Measurements from ENCODE around the gene RBMS3. TPM values are rescaled to one million over a fixed set of nuclear protein-coding genes. Genes with fewer than 3 reads are reported as not detected.

RBMS3 gene
- total RNA-seq, 1 experiment from 2014 or later = 5.9 TPM

GRCh38 chr3:29639578-29640290 is 358.9 kb downstream of the RBMS3 start:
- DNase-seq (ENCODE audit: low spot score) = no peak
- ChIA-PET CTCF (no interaction called here), POLR2A (ENCODE audit: low non-redundant PET) (no interaction called here)
- Histone ChIP-seq H3K4me1 (ENCODE audit: insufficient read depth, low read length, poor library complexity, severe bottlenecking) (peaks cover 47% of the 10 kb centered on the region), H3K9me3 (ENCODE audit: low read depth, low read length, poor library complexity, severe bottlenecking) (peaks cover 10% of the 10 kb centered on the region), H3K27me3 (replicated peaks; ENCODE audit: insufficient read depth, low read depth, low read length, poor library complexity) (peaks cover 12% of the 10 kb centered on the region), H3K27ac (ENCODE audit: low read depth, low read length, poor library complexity, severe bottlenecking) (no peak overlapping the region), H3K4me3 (ENCODE audit: low read depth, low read length, poor library complexity, severe bottlenecking) (no peak overlapping the region), H3K36me3 (ENCODE audit: insufficient read depth, low read length, poor library complexity, severe bottlenecking) (no peaks in the 10 kb centered on the region)
- no TSS peak for BruUV-seq (replicated peaks)
- TF ChIP-seq, protein P1, sequence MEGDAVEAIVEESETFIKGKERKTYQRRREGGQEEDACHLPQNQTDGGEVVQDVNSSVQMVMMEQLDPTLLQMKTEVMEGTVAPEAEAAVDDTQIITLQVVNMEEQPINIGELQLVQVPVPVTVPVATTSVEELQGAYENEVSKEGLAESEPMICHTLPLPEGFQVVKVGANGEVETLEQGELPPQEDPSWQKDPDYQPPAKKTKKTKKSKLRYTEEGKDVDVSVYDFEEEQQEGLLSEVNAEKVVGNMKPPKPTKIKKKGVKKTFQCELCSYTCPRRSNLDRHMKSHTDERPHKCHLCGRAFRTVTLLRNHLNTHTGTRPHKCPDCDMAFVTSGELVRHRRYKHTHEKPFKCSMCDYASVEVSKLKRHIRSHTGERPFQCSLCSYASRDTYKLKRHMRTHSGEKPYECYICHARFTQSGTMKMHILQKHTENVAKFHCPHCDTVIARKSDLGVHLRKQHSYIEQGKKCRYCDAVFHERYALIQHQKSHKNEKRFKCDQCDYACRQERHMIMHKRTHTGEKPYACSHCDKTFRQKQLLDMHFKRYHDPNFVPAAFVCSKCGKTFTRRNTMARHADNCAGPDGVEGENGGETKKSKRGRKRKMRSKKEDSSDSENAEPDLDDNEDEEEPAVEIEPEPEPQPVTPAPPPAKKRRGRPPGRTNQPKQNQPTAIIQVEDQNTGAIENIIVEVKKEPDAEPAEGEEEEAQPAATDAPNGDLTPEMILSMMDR (conservative IDR thresholded peaks at IDR 0.05; ENCODE audit: low read depth, low read length) = no peak
- intact Hi-C loops (cut with micrococcal nuclease; ENCODE audit: unreplicated experiment) = loop anchor here (5.0 kb wide), 2 partner anchors 82 to 357 kb away; partner anchors contain the start of gene RBMS3

DNA sequence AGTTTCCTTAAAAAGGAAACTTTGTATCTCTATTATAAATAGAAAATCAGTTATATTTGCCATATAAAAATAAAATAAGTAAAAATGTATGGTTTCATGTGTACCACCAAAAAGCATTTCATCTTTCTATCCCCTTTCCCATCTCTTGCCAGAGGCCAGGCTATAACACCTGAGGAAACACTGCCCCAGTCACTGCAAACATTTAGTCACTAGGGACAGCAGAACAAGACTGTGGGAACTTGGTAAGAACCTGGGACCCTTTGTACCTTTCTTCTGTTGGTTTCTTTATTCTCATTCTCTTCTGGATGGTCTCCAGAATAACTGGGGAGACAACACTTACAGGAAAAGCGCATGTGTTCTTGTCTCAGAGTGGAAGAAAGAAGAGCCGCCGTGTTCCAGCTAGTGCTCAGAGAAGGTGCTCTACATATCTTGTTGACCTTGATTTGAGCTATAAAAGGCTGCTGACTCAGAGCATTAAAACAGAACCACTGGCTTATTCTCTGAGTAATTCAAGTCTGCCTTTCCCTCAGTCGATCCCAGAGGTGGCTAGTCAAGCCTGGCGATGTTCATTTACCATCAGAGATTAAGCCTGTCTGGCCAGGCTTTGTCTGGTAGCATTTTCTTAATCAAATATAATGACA is 361.6 kb downstream of the RBMS3 start:
- BruUV-seq (replicated peaks) = no TSS peak
- Histone ChIP-seq H3K27me3 (replicated peaks; ENCODE audit: insufficient read depth, low read depth, low read length, poor library complexity) (peaks cover 20% of the 10 kb centered on the region), H3K4me1 (ENCODE audit: insufficient read depth, low read length, poor library complexity, severe bottlenecking) (peaks cover 37% of the 10 kb centered on the region), H3K4me3 (ENCODE audit: low read depth, low read length, poor library complexity, severe bottlenecking) (no peak overlapping the region), H3K36me3 (ENCODE audit: insufficient read depth, low read length, poor library complexity, severe bottlenecking) (no peaks in the 10 kb centered on the region), H3K27ac (ENCODE audit: low read depth, low read length, poor library complexity, severe bottlenecking) (no peak overlapping the region), H3K9me3 (ENCODE audit: low read depth, low read length, poor library complexity, severe bottlenecking) (no peaks in the 10 kb centered on the region)
- no peak for TF ChIP-seq EZH2 (IDR thresholded peaks at IDR 0.05; ENCODE audit: borderline replicate concordance, low read depth, low read length, poor library complexity, severe bottlenecking)
- TF ChIP-seq, protein P1 (conservative IDR thresholded peaks at IDR 0.05; ENCODE audit: low read depth, low read length) = no peak
- ChIA-PET CTCF (no interaction called here), POLR2A (ENCODE audit: low non-redundant PET) (interaction anchor here (0.7 kb wide), 1 partner anchor 46 kb away, joined by 3 read pairs; no protein-coding TSS in a partner anchor)
- DNase-seq (ENCODE audit: low spot score) = no peak
- intact Hi-C loops (cut with micrococcal nuclease; ENCODE audit: unreplicated experiment) = loop anchor here (1.0 to 5.0 kb wide), 4 partner anchors 85 to 360 kb away; partner anchors contain the start of gene RBMS3

GRCh38 chr3:29643034-29643425 is 362.2 kb downstream of the RBMS3 start:
- Histone ChIP-seq H3K27ac (ENCODE audit: low read depth, low read length, poor library complexity, severe bottlenecking) (no peak overlapping the region), H3K4me1 (ENCODE audit: insufficient read depth, low read length, poor library complexity, severe bottlenecking) (peaks cover 33% of the 10 kb centered on the region), H3K36me3 (ENCODE audit: insufficient read depth, low read length, poor library complexity, severe bottlenecking) (no peaks in the 10 kb centered on the region), H3K4me3 (ENCODE audit: low read depth, low read length, poor library complexity, severe bottlenecking) (no peak overlapping the region), H3K9me3 (ENCODE audit: low read depth, low read length, poor library complexity, severe bottlenecking) (no peaks in the 10 kb centered on the region), H3K27me3 (replicated peaks; ENCODE audit: insufficient read depth, low read depth, low read length, poor library complexity) (peaks cover 20% of the 10 kb centered on the region)
- POLR2A ChIA-PET (ENCODE audit: low non-redundant PET) = interaction anchor here (0.7 kb wide), 1 partner anchor 45 kb away, joined by 3 read pairs; no protein-coding TSS in a partner anchor
- peak; percentile 95 for DNase-seq (ENCODE audit: low spot score)
- BruUV-seq (replicated peaks) = no TSS peak
- TF ChIP-seq EZH2 (IDR thresholded peaks at IDR 0.05; ENCODE audit: borderline replicate concordance, low read depth, low read length, poor library complexity, severe bottlenecking) = no peak
- TF ChIP-seq, protein P1 (conservative IDR thresholded peaks at IDR 0.05; ENCODE audit: low read depth, low read length) = no peak
- intact Hi-C loops (cut with micrococcal nuclease; ENCODE audit: unreplicated experiment) = loop anchor here (1.0 to 5.0 kb wide), 4 partner anchors 86 to 361 kb away; partner anchors contain the start of gene RBMS3
- CTCF ChIA-PET = no interaction called here

All from A673 (cell line).